ENCODE measurements around the gene GJB5.

- TF ChIP-seq EZH2 (IDR thresholded peaks at IDR 0.05; ENCODE audit: borderline replicate concordance, low read length), result no peak
- TF ChIP-seq CTCF (IDR thresholded peaks at IDR 0.05; ENCODE audit: low read length), result no peak
These were observed 14.0 kb downstream of the GJB5 start for GRCh38 chr1:34768856-34769255.

All from OCI-LY1 (cell line).